Parietal lobe (tissue), 1 donor: Measurements from ENCODE around the gene STX18. TPM values are rescaled to one million over a fixed set of nuclear protein-coding genes. Genes with fewer than 3 reads are reported as not detected.

Source experiments
- total RNA-seq: library from RNA; depleted of rRNA; stranded (reverse); fragments of >200 nt; gene quantifications from one replicate; pipeline ENCODE4 v1.2.3, GENCODE V29; 2014

Gene STX18
- 32.2 TPM for total RNA-seq

GRCh38 chr4:4541661-4542570, at the start of gene STX18:
STX18 (minus strand) TSS chr4:4542048; CDS start chr4:4541964, 84 bp downstream.

GRCh38 chr4:4386736-4387392, 155.0 kb downstream of the STX18 start, which contains the start of gene NSG1:
NSG1 (plus strand) TSS chr4:4387102; CDS start chr4:4387630, 528 bp downstream.

Other genes starting within 250 kb of the STX18 start
- 220 TPM for gene NSG1, start 154.9 kb downstream of the STX18 start, total RNA-seq